HEK293 (cell line): ENCODE measurements around the gene ARHGAP32.

Experiments
- PRDM10 ChIP-seq: fragments of 450-650 bp; formaldehyde crosslinking; IDR thresholded peaks from 2 replicates; pipeline ENCODE4 v1.5.1; 2016; ENCODE audit warnings: missing biosample characterization, missing genetic modification characterization
- RBAK ChIP-seq: fragments of 450-650 bp; formaldehyde crosslinking; IDR thresholded peaks from 2 replicates; pipeline ENCODE4 v1.5.1; 2016; ENCODE audit warnings: missing biosample characterization, missing genetic modification characterization
- REST ChIP-seq: fragments of 450-650 bp; formaldehyde crosslinking; IDR thresholded peaks from 2 replicates; pipeline ENCODE4 v1.5.1; 2016; ENCODE audit warnings: missing biosample characterization, missing genetic modification characterization
- ZNF10 ChIP-seq: fragments of 450-650 bp; formaldehyde crosslinking; IDR thresholded peaks from 2 replicates; pipeline ENCODE4 v1.5.1; 2017; ENCODE audit warnings: missing biosample characterization, missing genetic modification characterization
- ZNF214 ChIP-seq: fragments of 450-650 bp; formaldehyde crosslinking; IDR thresholded peaks from 2 replicates; pipeline ENCODE4 v1.5.1; 2017; ENCODE audit warnings: missing biosample characterization, mild to moderate bottlenecking, missing genetic modification characterization, borderline replicate concordance
- ZNF639 ChIP-seq: fragments of 450-650 bp; formaldehyde crosslinking; IDR thresholded peaks from 2 replicates; pipeline ENCODE4 v1.5.1; 2016; ENCODE audit warnings: missing biosample characterization, missing genetic modification characterization
- ZNF704 ChIP-seq: fragments of 450-650 bp; formaldehyde crosslinking; IDR thresholded peaks from 2 replicates; pipeline ENCODE4 v1.5.1; 2016; ENCODE audit warnings: missing biosample characterization, missing genetic modification characterization
- ZNF707 ChIP-seq: fragments of 450-650 bp; formaldehyde crosslinking; IDR thresholded peaks from 2 replicates; pipeline ENCODE4 v1.5.1; 2016; ENCODE audit warnings: missing biosample characterization, missing genetic modification characterization

GRCh38 chr11:128948583-128948982, 243.5 kb downstream of the ARHGAP32 start:
- TF ChIP-seq ZNF10 (tag by site-specific recombination) (no peak), REST (tag by site-specific recombination) (no peak), ZNF704 (tag by site-specific recombination) (no peak), PRDM10 (tag by site-specific recombination) (no peak), ZNF639 (tag by site-specific recombination) (no peak), RBAK (tag by site-specific recombination) (no peak), ZNF707 (tag by site-specific recombination) (no peak), ZNF214 (tag by site-specific recombination) (no peak)
